Bronchial smooth muscle cell (primary cell): ENCODE data around the gene EGLN2. TPM values are rescaled to one million over a fixed set of nuclear protein-coding genes. Genes with fewer than 3 reads are reported as not detected.

Experiments
- total RNA-seq: library from RNA; depleted of rRNA; stranded (reverse); fragments of >200 nt; gene quantifications from 2 replicates; pipeline ENCODE4 v1.2.1, GENCODE V29; 2014

Gene EGLN2
- total RNA-seq: 103 and 135 TPM in 2 replicates

DNA sequence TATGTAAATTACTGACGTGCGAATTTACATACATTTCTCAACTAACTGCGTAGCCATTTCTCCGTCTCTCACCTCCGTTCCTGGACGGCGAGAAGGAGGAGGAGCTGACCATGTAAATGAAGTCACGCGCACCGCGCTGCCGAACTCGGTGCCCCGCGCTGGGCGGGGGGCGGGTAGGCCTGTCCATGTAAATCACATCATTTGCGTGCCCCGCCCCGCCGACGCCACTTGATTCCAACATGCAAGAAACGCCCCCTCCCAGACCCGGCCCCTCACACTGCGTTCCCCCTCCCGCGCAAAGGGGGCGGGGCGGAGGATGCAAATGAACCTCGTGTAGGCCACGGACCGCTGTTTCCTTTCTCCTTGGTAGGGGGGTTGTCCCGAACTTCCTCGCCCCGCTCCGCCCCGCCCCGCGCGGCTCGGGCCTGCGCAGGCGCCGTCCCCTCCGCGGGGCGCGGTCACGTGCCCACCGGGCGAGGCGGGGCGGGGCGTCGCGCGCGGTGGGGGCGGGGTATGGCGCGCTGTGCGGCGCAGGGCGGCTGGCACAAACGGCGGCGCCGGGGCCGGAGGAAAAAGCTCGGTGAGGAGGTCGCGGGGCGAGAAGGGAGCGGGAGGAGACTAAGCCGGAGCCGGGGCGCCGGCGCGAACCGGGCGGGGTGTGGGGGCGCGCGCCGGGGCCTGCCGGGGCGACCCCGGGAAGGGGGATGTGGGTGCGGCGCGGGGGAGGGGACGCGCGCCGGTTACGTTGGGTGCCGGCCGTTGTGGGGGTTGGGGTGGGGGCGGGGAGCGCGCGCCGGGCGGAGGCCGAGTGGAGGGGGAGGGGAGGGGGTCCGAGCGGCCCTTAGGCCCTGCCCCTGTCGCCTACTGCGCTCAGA is at the start of gene EGLN2:
EGLN2 (plus strand) TSS at position 509 of the 875 bp plus-strand sequence. CDS start 1,382 bp downstream, outside the sequence.

DNA sequence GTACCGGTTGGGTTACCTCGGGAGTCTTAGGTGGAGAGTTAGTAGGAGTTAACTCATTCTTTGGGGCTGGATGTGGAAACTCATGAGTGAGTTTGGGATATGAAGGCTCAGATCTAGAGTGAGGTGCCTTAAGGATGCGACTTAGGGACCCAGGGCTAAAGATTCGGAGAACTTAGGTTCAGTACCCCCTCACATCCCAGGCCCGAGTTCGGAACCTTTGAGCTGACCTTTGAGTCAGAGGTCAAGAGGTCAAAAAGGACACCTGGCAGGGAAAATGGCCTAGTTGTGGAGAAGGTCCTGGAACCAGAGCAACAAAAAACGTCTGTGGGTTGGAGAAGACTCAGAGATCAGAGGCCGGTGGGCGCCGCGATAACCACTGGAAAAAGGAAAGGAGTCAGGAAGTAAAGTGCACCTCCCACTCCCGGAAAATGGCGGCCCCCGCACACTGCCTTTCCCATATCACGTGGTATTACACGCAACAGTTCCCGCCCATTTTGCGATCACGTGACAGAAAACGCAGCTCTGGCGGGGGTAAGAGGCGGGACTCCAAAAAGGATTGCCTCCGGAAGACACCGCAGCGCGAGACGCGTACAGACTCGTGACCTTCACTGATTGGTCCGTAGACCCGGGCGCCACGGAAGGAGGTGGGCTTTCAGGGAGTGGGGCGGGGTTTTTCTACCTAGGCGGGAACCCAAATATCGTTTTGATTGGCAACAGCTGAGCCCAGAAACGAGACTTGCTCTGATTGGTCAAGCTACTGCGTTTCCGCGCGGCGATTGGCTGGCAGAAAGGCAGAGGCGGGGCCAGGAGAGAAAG is 48.7 kb upstream of the EGLN2 start, which contains the start of gene ACTMAP:
ACTMAP (minus strand) TSS at position 420 of the 816 bp plus-strand sequence. CDS start 674 bp downstream, outside the sequence.

DNA sequence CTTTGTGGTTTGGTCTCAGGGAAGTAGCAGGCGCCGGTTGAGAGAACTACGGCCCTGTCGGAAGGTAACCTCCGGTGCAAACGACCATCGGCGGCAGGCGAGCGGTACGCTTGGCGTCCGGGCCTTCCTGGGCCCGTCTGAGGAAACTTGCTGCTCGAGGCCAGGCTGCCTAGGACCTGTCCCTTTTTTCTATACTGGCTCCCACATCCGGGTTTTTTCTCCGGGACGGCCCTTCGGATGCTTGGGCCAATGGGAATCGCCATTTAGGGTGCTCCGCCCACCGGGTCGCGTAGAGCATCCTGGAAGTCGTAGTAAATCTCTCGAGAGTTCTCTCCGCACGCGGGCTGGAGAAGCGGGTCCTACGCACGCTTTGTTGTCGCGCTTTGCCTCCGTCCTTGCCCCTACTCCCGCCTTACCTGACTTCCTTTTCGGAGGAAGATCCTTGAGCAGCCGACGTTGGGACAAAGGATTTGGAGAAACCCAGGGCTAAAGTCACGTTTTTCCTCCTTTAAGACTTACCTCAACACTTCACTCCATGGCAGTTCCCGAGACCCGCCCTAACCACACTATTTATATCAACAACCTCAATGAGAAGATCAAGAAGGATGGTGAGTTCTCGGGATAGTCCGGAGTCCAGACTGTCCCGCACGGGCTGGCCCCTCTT is 48.0 kb upstream of the EGLN2 start, which contains the start of gene SNRPA:
SNRPA (plus strand) TSS at position 330 of the 664 bp plus-strand sequence; CDS start at position 536, 206 bp downstream.

DNA sequence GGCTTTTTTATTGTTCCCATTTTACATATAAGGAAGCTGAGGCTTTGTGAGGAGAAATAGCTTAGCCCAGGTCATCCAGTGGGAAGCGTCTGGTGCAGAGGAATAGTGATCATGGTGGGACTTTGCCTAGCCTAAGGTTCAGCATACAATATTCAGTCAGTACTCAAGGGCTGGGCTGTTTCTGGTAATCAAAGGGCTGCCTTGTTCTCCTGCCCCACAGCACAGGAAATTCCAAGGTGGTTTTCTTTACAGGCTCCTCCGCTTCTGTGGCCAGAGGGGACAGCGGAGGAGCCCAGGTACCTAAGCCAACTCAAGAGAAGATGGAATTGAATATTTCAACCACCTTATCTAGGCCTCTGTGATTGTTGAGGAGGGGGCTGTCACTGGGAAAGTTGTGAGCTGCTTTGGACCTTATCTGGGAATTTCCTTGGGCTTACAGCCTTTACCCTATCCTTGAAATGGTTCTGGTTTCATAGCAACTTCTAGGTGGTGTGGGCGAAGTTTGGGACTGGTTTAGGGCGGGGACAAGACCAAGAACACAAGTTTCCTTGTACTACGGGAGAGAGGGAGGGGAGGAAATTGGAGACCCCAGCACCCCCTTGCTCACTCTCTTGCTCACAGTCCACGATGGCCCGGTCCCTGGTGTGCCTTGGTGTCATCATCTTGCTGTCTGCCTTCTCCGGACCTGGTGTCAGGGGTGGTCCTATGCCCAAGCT is 23.9 kb upstream of the EGLN2 start, which contains the start of gene MIA:
MIA (plus strand) TSS at position 606 of the 716 bp plus-strand sequence; CDS start at position 628, 22 bp downstream.

DNA sequence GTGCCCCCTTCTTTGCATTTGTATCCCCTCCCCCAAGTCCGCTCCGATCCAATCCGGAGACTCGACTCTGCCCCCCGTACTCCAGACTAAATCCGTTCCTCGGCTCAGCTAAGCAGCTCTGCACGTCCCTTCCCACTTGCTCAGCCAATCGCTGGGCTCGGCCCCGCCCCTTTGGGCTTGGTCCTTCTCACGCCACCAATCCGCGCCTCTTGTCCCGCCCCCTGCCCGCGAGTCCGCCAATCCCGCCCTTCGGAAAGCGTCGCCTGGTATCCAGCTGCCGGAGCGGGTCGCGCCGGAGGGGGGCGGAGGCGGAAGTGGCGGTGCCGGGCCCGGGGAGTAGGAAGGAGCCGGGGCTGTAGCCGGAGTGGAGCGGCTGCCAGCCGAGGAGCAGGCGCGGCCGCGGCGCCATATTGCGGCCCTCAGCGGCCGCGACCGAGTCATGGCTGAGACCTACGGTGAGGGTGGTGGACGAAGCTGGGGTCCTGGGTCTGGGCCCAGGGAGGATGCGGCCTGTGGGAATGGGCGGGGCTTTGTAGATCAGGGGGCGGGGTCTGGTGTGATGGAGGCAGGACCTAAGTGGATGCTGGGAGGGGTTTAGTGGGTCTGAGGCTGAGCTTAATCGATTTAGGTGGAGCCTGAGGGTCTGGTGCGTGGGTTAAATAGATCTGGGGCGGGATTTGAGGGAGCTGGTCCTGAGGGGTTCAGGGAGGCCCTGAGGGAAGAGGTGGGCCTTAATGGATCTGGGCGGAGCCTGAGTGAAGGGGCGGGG is 20.9 kb upstream of the EGLN2 start, which contains the start of gene RAB4B:
RAB4B (plus strand) TSS at position 311 of the 769 bp plus-strand sequence; CDS start at position 440, 129 bp downstream.

DNA sequence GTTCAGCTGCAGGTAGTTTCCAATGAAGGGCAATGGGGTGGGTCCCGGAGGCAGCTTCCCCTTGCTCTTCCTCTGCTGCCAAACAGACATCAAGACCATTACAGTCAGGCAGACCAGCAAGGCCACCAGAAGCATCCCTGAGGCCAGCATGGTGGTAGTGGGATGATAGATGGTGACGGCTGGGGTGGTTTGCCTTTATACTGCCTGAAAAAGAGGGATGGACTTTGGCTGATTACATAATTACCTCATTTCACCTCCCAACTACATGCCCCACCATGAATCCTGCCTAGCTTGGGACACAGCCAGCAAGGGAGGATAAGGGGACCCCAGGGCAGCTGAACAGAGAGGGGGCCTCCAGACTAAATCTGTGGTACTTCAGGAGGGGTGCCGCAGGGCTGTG is 51.3 kb downstream of the EGLN2 start, which contains the start of gene CYP2A6:
CYP2A6 (minus strand) TSS at position 171 of the 400 bp plus-strand sequence; CDS start at position 150, 21 bp downstream.

Other genes starting within 250 kb of the EGLN2 start
- 22.2 and 25.6 TPM in 2 replicates for gene SHKBP1, start 222.3 kb upstream of the EGLN2 start, total RNA-seq
- 69.0 and 191 TPM in 2 replicates for gene LTBP4, start 197.8 kb upstream of the EGLN2 start, total RNA-seq
- gene NUMBL, start 108.5 kb upstream of the EGLN2 start, total RNA-seq: 24.6 and 70.8 TPM in 2 replicates
- 31.8 and 38.6 TPM in 2 replicates for gene COQ8B, start 82.3 kb upstream of the EGLN2 start, total RNA-seq
- 12.6 and 20.4 TPM in 2 replicates for gene ITPKC, start 82.1 kb upstream of the EGLN2 start, total RNA-seq
- 0.47 and 0.77 TPM in 2 replicates for gene ACTMAP, start 48.7 kb upstream of the EGLN2 start, total RNA-seq
- 33.9 and 36.2 TPM in 2 replicates for gene SNRPA, start 48.0 kb upstream of the EGLN2 start, total RNA-seq
- 0.26 and 0.47 TPM in 2 replicates for gene MIA, start 23.7 kb upstream of the EGLN2 start, total RNA-seq
- gene RAB4B, start 20.9 kb upstream of the EGLN2 start, total RNA-seq: 6.4 and 8.7 TPM in 2 replicates
- not detected in 2 replicates for gene CYP2A6, start 51.3 kb downstream of the EGLN2 start, total RNA-seq
- not detected in 2 replicates for gene CYP2A7, start 83.0 kb downstream of the EGLN2 start, total RNA-seq
- not detected in 2 replicates for gene CYP2B6, start 192.1 kb downstream of the EGLN2 start, total RNA-seq